Hematopoietic multipotent progenitor cell treated with erythropoietin and hydrocortisone succinate and interleukin-3 and kit ligand, for 15 days (in vitro differentiated cells): ENCODE measurements around the gene FKBP6.
A peak's percentile ranks its signal among the peaks of the same experiment; 100 is the strongest.
"Not testable (repeated sequence)": the region's sequence is repeated elsewhere in the genome, so short reads cannot be mapped to it uniquely, and the experiment has no call there.

Source experiments
- DNase-seq: peaks from one replicate; pipeline ENCODE4 v3.0.0-alpha.2; 2015; ENCODE audit warnings: low spot score

FKBP6 gene

GRCh38 chr7:73395538-73396503 is 67.9 kb downstream of the FKBP6 start:
- DNase-seq = no peak

GRCh38 chr7:73397521-73398281 is 69.7 kb downstream of the FKBP6 start:
- DNase-seq = no peak

GRCh38 chr7:73399185-73400050 is 71.5 kb downstream of the FKBP6 start:
- DNase-seq = peak; percentile 36

GRCh38 chr7:73404860-73405259 is 76.9 kb downstream of the FKBP6 start:
- DNase-seq = not testable (repeated sequence)
